Left ventricle myocardium inferior (tissue), 1 donor: ENCODE results near the gene LOC101059915.

Experiments
- DNase-seq: peaks from one replicate; pipeline ENCODE4 v3.0.0-alpha.2; 2020
- H3K27ac ChIP-seq: fragments of 200-600 bp; replicated peaks from 2 replicates; pipeline ENCODE4 v1.8.0; 2021
- H3K27me3 ChIP-seq: fragments of 200-600 bp; 2 replicates; pipeline ENCODE4 v1.8.0; 2021; ENCODE audit warnings: low read depth
- H3K36me3 ChIP-seq: fragments of 200-600 bp; 2 replicates; pipeline ENCODE4 v1.8.0; 2021
- H3K4me1 ChIP-seq: fragments of 200-600 bp; 2 replicates; pipeline ENCODE4 v1.8.0; 2021
- H3K4me3 ChIP-seq: fragments of 200-600 bp; 2 replicates; pipeline ENCODE4 v1.8.0; 2021; ENCODE audit warnings: mild to moderate bottlenecking, moderate library complexity
- H3K9me3 ChIP-seq: fragments of 200-600 bp; replicated peaks from 2 replicates; pipeline ENCODE4 v1.8.0; 2021
- CTCF ChIP-seq: fragments of 200-600 bp; IDR thresholded peaks from 2 replicates; pipeline ENCODE4 v1.8.0; 2021; ENCODE audit warnings: antibody characterized with exemption, mild to moderate bottlenecking, borderline replicate concordance
- intact Hi-C: fragments of 100-400 bp; cut with micrococcal nuclease; formaldehyde crosslinking; loops from one replicate; pipeline ENCODE4 v1.11.0; 2022
- donor health status: DM: no; HTN: yes; CAD: no; lungs with severe emphysema.

LOC101059915 gene

DNA sequence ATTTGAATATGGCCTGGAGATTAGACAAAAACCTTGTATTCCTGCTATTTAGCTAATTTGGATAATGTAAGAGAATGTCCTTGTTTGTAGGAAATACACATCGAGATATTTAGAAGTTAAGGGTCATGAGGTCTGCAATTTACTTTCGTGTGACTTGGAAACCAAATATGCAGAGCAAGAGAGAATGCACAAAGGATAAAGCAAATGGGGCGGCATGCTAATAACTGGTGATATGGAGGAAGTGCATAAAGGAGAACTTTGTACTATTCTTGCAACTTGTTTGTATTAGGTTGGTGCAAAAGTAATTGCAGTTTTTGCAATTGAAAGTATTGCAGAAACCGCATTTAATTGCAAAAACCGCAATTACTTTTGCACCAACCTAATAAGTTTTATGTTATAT is 41.9 kb upstream of the LOC101059915 start:
- Histone ChIP-seq H3K4me1 (peaks cover 18% of the 10 kb centered on the region), H3K27me3 (no peaks in the 10 kb centered on the region), H3K4me3 (no peak overlapping the region), H3K36me3 (no peaks in the 10 kb centered on the region), H3K9me3 (no peaks in the 10 kb centered on the region), H3K27ac (no peak overlapping the region)
- TF ChIP-seq CTCF, result no peak
- no peak for DNase-seq
- intact Hi-C loops, result no loop called here

GRCh38 chrX:71626576-71626975 is 40.8 kb upstream of the LOC101059915 start:
- intact Hi-C loops, result no loop called here
- Histone ChIP-seq H3K36me3 (no peaks in the 10 kb centered on the region), H3K27me3 (no peaks in the 10 kb centered on the region), H3K9me3 (no peaks in the 10 kb centered on the region), H3K4me1 (peaks cover 18% of the 10 kb centered on the region), H3K4me3 (no peak overlapping the region), H3K27ac (no peak overlapping the region)
- no peak for TF ChIP-seq CTCF
- DNase-seq, result no peak

DNA sequence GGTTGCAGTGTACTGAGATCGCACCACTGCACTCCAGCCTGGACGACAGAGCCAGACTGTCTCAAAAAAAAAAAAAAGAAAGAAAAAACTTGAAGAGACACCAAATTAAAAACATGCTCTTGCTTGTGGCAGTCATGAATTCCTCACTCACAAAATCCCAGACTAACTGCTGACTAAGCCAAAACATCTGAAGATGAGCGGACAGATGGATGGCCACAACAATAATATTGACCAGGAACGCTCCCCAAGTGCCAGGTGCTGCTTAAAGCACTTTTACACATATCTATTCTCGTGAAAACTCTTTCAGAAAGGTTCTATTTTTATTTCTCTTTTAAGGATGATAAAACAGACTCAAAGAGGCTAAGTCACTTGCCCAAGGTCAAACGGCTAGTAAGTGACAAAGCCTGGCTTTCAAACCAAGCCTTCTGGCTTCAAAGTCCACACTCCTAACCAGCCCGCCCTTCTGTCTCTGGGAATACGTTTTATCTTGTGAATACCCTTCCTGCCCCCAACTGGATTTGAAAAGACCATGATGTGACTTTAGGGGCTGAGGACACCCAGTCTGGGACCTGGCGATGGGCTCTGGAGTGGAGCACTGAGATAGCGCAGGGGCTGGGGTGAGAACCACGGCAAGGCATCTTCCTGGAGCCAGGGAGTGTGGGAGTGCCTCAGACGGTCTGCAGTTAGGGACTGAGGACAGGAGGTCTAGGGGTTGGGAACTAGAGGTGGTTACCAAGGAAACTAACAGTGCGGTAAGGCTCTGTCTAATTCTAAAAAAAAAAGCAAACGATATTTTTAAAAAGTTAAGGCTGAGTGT is 39.5 kb upstream of the LOC101059915 start:
- no peaks in the 10 kb centered on the region for H3K27me3 ChIP-seq
- H3K4me1 ChIP-seq, result peaks cover 10% of the 10 kb centered on the region
- H3K27ac ChIP-seq, result no peak overlapping the region
- no peaks in the 10 kb centered on the region for H3K9me3 ChIP-seq
- DNase-seq, result no peak
- intact Hi-C loops, result no loop called here
- H3K36me3 ChIP-seq, result no peaks in the 10 kb centered on the region
- no peak for TF ChIP-seq CTCF
- H3K4me3 ChIP-seq, result no peak overlapping the region

- H3K4me1 ChIP-seq, result peaks cover 14% of the 10 kb centered on the region
- H3K9me3 ChIP-seq, result no peaks in the 10 kb centered on the region
- DNase-seq, result no peak
- H3K27ac ChIP-seq, result no peak overlapping the region
- intact Hi-C loops, result no loop called here
- TF ChIP-seq CTCF, result no peak
- no peak overlapping the region for H3K4me3 ChIP-seq
- no peaks in the 10 kb centered on the region for H3K36me3 ChIP-seq
- no peaks in the 10 kb centered on the region for H3K27me3 ChIP-seq
Observed at GRCh38 chrX:71629467-71629866, 37.9 kb upstream of the LOC101059915 start.

DNA sequence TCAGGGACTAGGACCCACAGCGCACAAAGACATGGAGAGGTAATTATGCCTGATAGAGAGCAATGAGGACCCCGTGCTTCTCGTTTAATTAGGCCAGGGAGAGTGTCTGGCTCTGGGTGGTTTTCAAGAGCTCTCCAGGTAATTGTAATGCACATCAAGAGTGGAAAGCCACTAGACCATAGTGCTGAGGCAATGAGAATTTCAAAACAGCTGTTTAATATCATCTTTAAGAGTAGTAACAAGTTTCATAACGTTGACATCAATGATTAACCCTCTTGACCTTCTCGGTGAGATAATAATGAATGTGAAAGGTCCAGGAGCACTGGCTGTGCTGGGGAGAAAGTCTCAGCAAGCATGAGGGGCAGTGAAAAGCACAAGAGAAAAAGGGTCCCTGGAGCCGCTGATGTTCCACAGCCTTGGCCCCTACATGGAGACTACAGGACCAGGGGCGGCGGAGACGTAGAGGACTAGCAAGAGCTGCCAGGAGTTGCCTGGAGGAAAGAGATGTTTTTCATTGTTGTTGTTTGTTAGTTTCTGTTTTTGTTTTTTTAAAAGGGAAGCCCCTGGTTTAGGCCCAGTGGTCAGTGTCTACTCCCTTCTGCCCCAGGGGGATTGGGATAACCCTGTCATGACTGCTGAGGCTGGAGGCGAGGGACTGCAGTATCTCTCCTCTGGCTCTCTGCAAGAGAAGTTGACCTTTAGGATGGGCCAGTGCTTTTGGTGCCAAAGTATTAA is 34.3 kb upstream of the LOC101059915 start:
- Histone ChIP-seq H3K36me3 (no peaks in the 10 kb centered on the region), H3K4me3 (no peak overlapping the region), H3K4me1 (peaks cover 19% of the 10 kb centered on the region), H3K9me3 (no peaks in the 10 kb centered on the region), H3K27ac (peak overlapping the region; percentile 75), H3K27me3 (no peaks in the 10 kb centered on the region)
- DNase-seq, result no peak
- intact Hi-C loops, result no loop called here
- no peak for TF ChIP-seq CTCF
